NT2/D1 (cell line): ENCODE measurements around the gene CYFIP2.

ENCODE experiments used
- SUZ12 ChIP-seq: IDR thresholded peaks from 2 replicates; pipeline ENCODE4 v1.6.1; 2011; ENCODE audit not compliant: insufficient read length, insufficient read depth; ENCODE audit errors: extremely low read depth
- YY1 ChIP-seq: IDR thresholded peaks from 2 replicates; pipeline ENCODE4 v1.6.1; 2011; ENCODE audit not compliant: insufficient read length, insufficient read depth
- ZNF274 ChIP-seq: IDR thresholded peaks from 2 replicates; pipeline ENCODE4 v1.6.1; 2011; ENCODE audit warnings: mild to moderate bottlenecking, low read depth, low read length

- TF ChIP-seq SUZ12 (no peak), ZNF274 (no peak), YY1 (no peak)
Observed at GRCh38 chr5:157233515-157233914, 32.4 kb upstream of the CYFIP2 start.
